Keratinocyte (primary cell): Measurements from ENCODE around the gene TDRD10. TPM values are rescaled to one million over a fixed set of nuclear protein-coding genes. Genes with fewer than 3 reads are reported as not detected.

Experiments
- DNase-seq: peaks from one replicate; pipeline ENCODE4 v3.0.0-alpha.2; 2011; ENCODE audit warnings: low read depth, missing footprints, low spot score
- FAIRE-seq: peaks from 2 replicates; lab custom pipeline; 2011; peaks lifted over from hg19 to GRCh38; lab: Jason Lieb, UNC
- H2AFZ ChIP-seq: 2 replicates; pipeline ENCODE4 v1.6.0; 2012; ENCODE audit warnings: low read length, control low read depth, inconsistent platforms; ENCODE audit not compliant: control insufficient read depth
- H3K27ac ChIP-seq: 2 replicates; pipeline ENCODE4 v1.5.1; 2011; ENCODE audit warnings: low read length; ENCODE audit not compliant: control insufficient read depth, insufficient read depth
- H3K27me3 ChIP-seq: 3 replicates; pipeline ENCODE4 v1.6.0; 2011; ENCODE audit warnings: low read length; ENCODE audit not compliant: control insufficient read depth, insufficient read depth; ENCODE audit errors: extremely low read depth
- H3K36me3 ChIP-seq, 2 experiments: 2 replicates in 1 of 2; 3 replicates in 1 of 2; pipeline ENCODE4 v1.5.1; 2011; ENCODE audit warnings: low read length in 2 of 2, mild to moderate bottlenecking in 1 of 2; ENCODE audit not compliant: control insufficient read depth in 2 of 2, insufficient read depth in 2 of 2; ENCODE audit errors: extremely low read depth in 1 of 2
- H3K4me1 ChIP-seq: 3 replicates; pipeline ENCODE4 v1.5.1; 2011; ENCODE audit warnings: low read length; ENCODE audit not compliant: control insufficient read depth, insufficient read depth; ENCODE audit errors: extremely low read depth
- H3K4me2 ChIP-seq: 3 replicates; pipeline ENCODE4 v1.6.0; 2011; ENCODE audit warnings: low read depth, low read length; ENCODE audit not compliant: control insufficient read depth, insufficient read depth; ENCODE audit errors: extremely low read depth
- H3K4me3 ChIP-seq, 3 experiments: fragments of 200-600 bp in 1 of 3; sonication (generic) in 1 of 3; 2 replicates in 2 of 3; 3 replicates in 1 of 3; pipeline ENCODE4 v1.5.1; 2011 to 2016; ENCODE audit warnings: low read length in 3 of 3, mild to moderate bottlenecking in 3 of 3, control low read depth in 2 of 3, inconsistent platforms in 1 of 3, low read depth in 1 of 3, mixed read lengths in 1 of 3, mixed run types in 1 of 3, moderate library complexity in 1 of 3; ENCODE audit not compliant: control insufficient read depth in 2 of 3, insufficient read depth in 2 of 3; ENCODE audit errors: extremely low read depth in 1 of 3
- H3K79me2 ChIP-seq: 2 replicates; pipeline ENCODE4 v1.6.0; 2012; ENCODE audit warnings: low read length; ENCODE audit not compliant: control insufficient read depth, insufficient read depth
- H3K9ac ChIP-seq: 3 replicates; pipeline ENCODE4 v1.6.0; 2011; ENCODE audit warnings: low read length; ENCODE audit not compliant: control insufficient read depth, insufficient read depth; ENCODE audit errors: extremely low read depth
- H3K9me1 ChIP-seq: 3 replicates; pipeline ENCODE4 v1.6.0; 2011; ENCODE audit warnings: low read length; ENCODE audit not compliant: control insufficient read depth, insufficient read depth; ENCODE audit errors: extremely low read depth
- H3K9me3 ChIP-seq: 2 replicates; pipeline ENCODE4 v1.5.1; 2012; ENCODE audit warnings: low read depth, low read length; ENCODE audit not compliant: control insufficient read depth
- H4K20me1 ChIP-seq: 3 replicates; pipeline ENCODE4 v1.6.0; 2011; ENCODE audit warnings: low read length; ENCODE audit not compliant: control insufficient read depth, insufficient read depth; ENCODE audit errors: extremely low read depth
- EZH2 ChIP-seq: IDR thresholded peaks from one replicate; pipeline ENCODE4 v1.6.1; 2012; ENCODE audit warnings: inconsistent platforms, mild to moderate bottlenecking, low read length, moderate library complexity
- dilution Hi-C: fragments of 300-500 bp; cut with MboI; formaldehyde crosslinking; loops from one replicate; pipeline ENCODE4 v1.7.0; 2020; ENCODE audit warnings: low sequenced_read_pairs; ENCODE audit not compliant: extremely low pct_ligation_motif_present
- polyA plus RNA-seq, 5 experiments: library from polyadenylated mRNA; depleted of rRNA in 3 of 5; stranded (reverse) in 3 of 5; stranded (forward) in 1 of 5; unstranded in 1 of 5; fragments of >200 nt; gene quantifications; 1 replicate in 1 of 5; 2 replicates in 3 of 5; 3 replicates in 1 of 5; pipeline versions ENCODE4 v1.2.1 to v1.2.3, GENCODE V29; 2011 to 2012; ENCODE audit warnings: missing spikeins in 2 of 5, low read depth in 1 of 5, low replicate concordance in 1 of 5
- TF ChIP-seq, protein P1 (sequence below), 3 experiments: IDR thresholded peaks in 1 of 3; conservative IDR thresholded peaks in 1 of 3; optimal IDR thresholded peaks in 1 of 3; 2 replicates in 2 of 3; 3 replicates in 1 of 3; pipeline versions ENCODE3 to v1.5.1; 2011; ENCODE audit warnings: low read length in 3 of 3, mild to moderate bottlenecking in 3 of 3, moderate library complexity in 2 of 3, control low read depth in 1 of 3, inconsistent platforms in 1 of 3; ENCODE audit not compliant: insufficient read depth in 2 of 3; ENCODE audit errors: extremely low read depth in 1 of 3

TDRD10 gene
- polyA plus RNA-seq, 1 donor (not counting 4 experiments of a cell fraction or from before 2014, with no cell fraction given): not detected

DNA sequence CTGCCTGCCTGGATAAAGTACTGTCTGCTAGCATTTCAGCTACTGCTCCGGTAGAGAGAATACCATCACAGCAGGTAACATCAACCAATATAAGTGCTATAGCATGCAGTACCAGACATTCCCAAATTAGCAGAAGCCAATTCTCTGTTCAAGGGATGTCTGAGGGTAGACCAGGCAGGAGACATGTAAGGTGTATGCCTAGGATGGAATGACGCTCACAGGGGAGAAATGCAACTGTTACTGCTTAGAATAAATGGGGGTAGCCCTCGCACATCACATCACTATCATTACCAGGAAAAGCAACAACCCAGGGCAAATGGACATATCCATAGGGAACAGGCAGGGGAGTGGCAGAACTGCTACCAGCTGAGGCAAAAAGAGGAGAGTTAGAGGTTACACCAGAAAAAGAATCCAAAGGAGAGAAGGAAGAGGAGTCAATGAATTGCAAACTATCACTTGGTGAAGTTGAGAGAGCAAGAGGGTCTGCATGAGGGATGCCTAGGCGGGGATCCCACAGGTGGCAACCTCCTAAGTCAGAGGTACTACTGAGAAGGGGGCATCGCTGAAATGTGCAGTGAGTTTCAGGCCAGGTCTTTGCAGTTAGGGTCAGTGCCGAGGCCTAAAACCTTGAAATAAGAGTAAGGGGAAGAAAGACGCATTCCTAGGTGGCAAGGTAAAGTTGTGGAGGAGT is 55.4 kb downstream of the TDRD10 start:
- FAIRE-seq (no peak), DNase-seq (no peak)
- Histone ChIP-seq H3K9ac (peak overlapping the region; percentile 82), H3K4me2 (peak overlapping the region; percentile 83), H3K4me1 (peaks cover 23% of the 10 kb centered on the region), H3K9me1 (no peaks in the 10 kb centered on the region), H3K79me2 (peaks cover 28% of the 10 kb centered on the region), H4K20me1 (peaks cover 2% of the 10 kb centered on the region), H3K4me3 (peak overlapping the region; percentile 47 to 80 (median 61)), H3K9me3 (no peaks in the 10 kb centered on the region), H3K27me3 (no peaks in the 10 kb centered on the region), H3K36me3 (peaks cover 19 to 32% of the 10 kb centered on the region in 2 experiments), H2AFZ (no peak overlapping the region), H3K27ac (peak overlapping the region; percentile 67)
- dilution Hi-C loops: no loop called here
- TF ChIP-seq EZH2: no peak
- TF ChIP-seq, protein P1, sequence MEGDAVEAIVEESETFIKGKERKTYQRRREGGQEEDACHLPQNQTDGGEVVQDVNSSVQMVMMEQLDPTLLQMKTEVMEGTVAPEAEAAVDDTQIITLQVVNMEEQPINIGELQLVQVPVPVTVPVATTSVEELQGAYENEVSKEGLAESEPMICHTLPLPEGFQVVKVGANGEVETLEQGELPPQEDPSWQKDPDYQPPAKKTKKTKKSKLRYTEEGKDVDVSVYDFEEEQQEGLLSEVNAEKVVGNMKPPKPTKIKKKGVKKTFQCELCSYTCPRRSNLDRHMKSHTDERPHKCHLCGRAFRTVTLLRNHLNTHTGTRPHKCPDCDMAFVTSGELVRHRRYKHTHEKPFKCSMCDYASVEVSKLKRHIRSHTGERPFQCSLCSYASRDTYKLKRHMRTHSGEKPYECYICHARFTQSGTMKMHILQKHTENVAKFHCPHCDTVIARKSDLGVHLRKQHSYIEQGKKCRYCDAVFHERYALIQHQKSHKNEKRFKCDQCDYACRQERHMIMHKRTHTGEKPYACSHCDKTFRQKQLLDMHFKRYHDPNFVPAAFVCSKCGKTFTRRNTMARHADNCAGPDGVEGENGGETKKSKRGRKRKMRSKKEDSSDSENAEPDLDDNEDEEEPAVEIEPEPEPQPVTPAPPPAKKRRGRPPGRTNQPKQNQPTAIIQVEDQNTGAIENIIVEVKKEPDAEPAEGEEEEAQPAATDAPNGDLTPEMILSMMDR (optimal IDR thresholded peaks at IDR 0.05 in 1 of 3, IDR thresholded peaks at IDR 0.05 in 1 of 3, conservative IDR thresholded peaks at IDR 0.05 in 1 of 3; ENCODE audit: extremely low read depth in 1 of 3, insufficient read depth in 2 of 3, low read length in 3 of 3): no peak

DNA sequence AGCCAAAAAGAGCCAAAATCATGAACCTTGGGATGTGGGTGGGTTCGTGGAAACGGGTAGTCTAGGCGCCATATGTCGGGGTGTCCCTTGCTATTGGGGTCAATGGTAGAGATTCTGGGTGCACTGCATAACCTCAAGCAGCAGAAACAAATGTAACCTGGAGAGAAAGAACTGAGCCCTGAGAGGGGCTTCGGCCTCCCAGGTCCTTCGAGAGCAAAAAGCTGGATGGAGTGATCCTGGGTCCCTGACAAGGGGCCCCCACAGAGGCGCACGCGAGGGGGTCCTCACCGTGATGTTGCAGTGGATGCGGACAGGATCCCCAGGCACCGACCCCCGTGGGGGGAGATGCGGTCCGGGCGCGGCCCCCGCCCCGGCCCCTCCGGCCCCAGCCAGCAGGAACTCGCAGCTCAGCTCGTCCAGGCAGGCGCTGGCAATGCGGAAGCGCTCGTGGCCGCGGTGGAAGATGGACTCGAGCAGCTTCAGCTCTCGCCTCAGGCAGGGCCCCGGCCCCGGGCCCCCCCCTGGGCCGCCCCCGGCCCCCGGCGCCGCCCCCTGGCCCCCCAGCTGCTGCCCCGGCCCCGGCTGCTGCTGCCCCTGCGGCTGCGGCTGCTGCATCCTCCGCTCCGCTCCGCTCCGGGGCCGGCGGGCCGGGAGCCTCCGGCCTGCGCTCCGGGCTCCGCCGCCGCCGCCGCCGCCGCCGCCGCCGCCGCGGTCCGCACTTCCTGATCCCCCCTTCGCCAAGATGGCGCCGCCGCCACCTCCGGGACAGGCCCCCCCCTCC is 56.1 kb downstream of the TDRD10 start, which contains the start of gene UBE2Q1:
UBE2Q1 (minus strand) TSS at position 724 of the 781 bp plus-strand sequence; CDS start at position 615, 109 bp downstream.
- H3K27me3 ChIP-seq: no peaks in the 10 kb centered on the region
- H3K27ac ChIP-seq: peak within 1 kb of the TSS; percentile 84
- H4K20me1 ChIP-seq: peaks cover 2% of the 10 kb centered on the region
- no peaks in the 10 kb centered on the region for H3K9me3 ChIP-seq
- H3K4me1 ChIP-seq: peaks cover 23% of the 10 kb centered on the region
- H3K9me1 ChIP-seq: no peaks in the 10 kb centered on the region
- DNase-seq (no peak), FAIRE-seq (no peak)
- no peak for TF ChIP-seq EZH2
- TF ChIP-seq, protein P1 (optimal IDR thresholded peaks at IDR 0.05 in 1 of 3, IDR thresholded peaks at IDR 0.05 in 1 of 3, conservative IDR thresholded peaks at IDR 0.05 in 1 of 3; ENCODE audit: extremely low read depth in 1 of 3, insufficient read depth in 2 of 3, low read length in 3 of 3): no peak
- peak within 1 kb of the TSS; percentile 82 for H3K9ac ChIP-seq
- H2AFZ ChIP-seq: peak within 1 kb of the TSS; percentile 60
- peaks cover 28% of the 10 kb centered on the region for H3K79me2 ChIP-seq
- H3K4me2 ChIP-seq: peak within 1 kb of the TSS; percentile 91
- dilution Hi-C loops: no loop called here
- H3K36me3 ChIP-seq: peaks cover 14 to 25% of the 10 kb centered on the region in 2 experiments
- H3K4me3 ChIP-seq: peak within 1 kb of the TSS; percentile 76 to 80 (median 79)
